HG03442 (cell line): ENCODE data around the gene TMEM37.
"Not testable (repeated sequence)": the region's sequence is repeated elsewhere in the genome, so short reads cannot be mapped to it uniquely, and the experiment has no call there.

Experiments used
- ATAC-seq: cut with Tn5 transposase; IDR thresholded peaks from one replicate; pipeline ENCODE4 v1.9.1; 2021; ENCODE audit warnings: mild to moderate bottlenecking, moderate library complexity; ENCODE audit not compliant: unreplicated experiment

The TMEM37 gene

GRCh38 chr2:119431155-119431975, at the start of gene TMEM37:
TSS of gene TMEM37 (plus strand) at chr2:119431854. CDS start at chr2:119431904, 50 bp downstream.
- peak; percentile 68 for ATAC-seq

- no peak for ATAC-seq
Measured at GRCh38 chr2:119383410-119384140, 48.1 kb upstream of the TMEM37 start.

GRCh38 chr2:119384971-119385370, 46.7 kb upstream of the TMEM37 start:
- no peak for ATAC-seq

- ATAC-seq = no peak
Measured at GRCh38 chr2:119385466-119385865, 46.2 kb upstream of the TMEM37 start.

GRCh38 chr2:119387381-119388129, 44.1 kb upstream of the TMEM37 start:
- ATAC-seq = peak; percentile 90

- ATAC-seq = no peak
Measured at GRCh38 chr2:119389615-119390306, 41.9 kb upstream of the TMEM37 start.

GRCh38 chr2:119393971-119394748, 37.5 kb upstream of the TMEM37 start:
- no peak for ATAC-seq

- no peak for ATAC-seq
Measured at GRCh38 chr2:119397196-119397595, 34.5 kb upstream of the TMEM37 start.

GRCh38 chr2:119402106-119402505, 29.5 kb upstream of the TMEM37 start:
- no peak for ATAC-seq

GRCh38 chr2:119402645-119403560, 28.8 kb upstream of the TMEM37 start:
- ATAC-seq = no peak

- not testable (repeated sequence) for ATAC-seq
Measured at GRCh38 chr2:119403618-119404017, 28.0 kb upstream of the TMEM37 start.

GRCh38 chr2:119405151-119405550, 26.5 kb upstream of the TMEM37 start:
- ATAC-seq = no peak

- ATAC-seq = peak; percentile 51
Measured at GRCh38 chr2:119407430-119408220, 24.0 kb upstream of the TMEM37 start.

- peak; percentile 21 for ATAC-seq
Measured at GRCh38 chr2:119408221-119408619, 23.4 kb upstream of the TMEM37 start.

GRCh38 chr2:119409506-119409905, 22.1 kb upstream of the TMEM37 start:
- no peak for ATAC-seq

- ATAC-seq = no peak
Measured at GRCh38 chr2:119414894-119415293, 16.8 kb upstream of the TMEM37 start.

- no peak for ATAC-seq
Measured at GRCh38 chr2:119415630-119416029, 16.0 kb upstream of the TMEM37 start.

- ATAC-seq = no peak
Measured at GRCh38 chr2:119416299-119416923, 15.2 kb upstream of the TMEM37 start.
